ENCODE measurements around the gene HDAC4. TPM values are rescaled to one million over a fixed set of nuclear protein-coding genes. Genes with fewer than 3 reads are reported as not detected.

Gene HDAC4
- total RNA-seq, 5 donors from 2014 or later (not counting 1 experiment from before 2014, with no cell fraction given) = 44.8 to 80.2 (median 60.9) TPM

- POLR2A ChIA-PET = no interaction called here
- H3K36me3 ChIP-seq (ENCODE audit: control insufficient read depth in 2 of 2, extremely low read depth in 1 of 2, insufficient read depth in 1 of 2, low read length in 1 of 2) = peaks cover 30 to 73% of the 10 kb centered on the region in 2 donors
- no peaks in the 10 kb centered on the region for H3K9me3 Mint-ChIP-seq
- H3K4me3 Mint-ChIP-seq = no peak overlapping the region
- no peaks in the 10 kb centered on the region for H3K27me3 ChIP-seq (replicated peaks in 1 of 2; ENCODE audit: control insufficient read depth in 2 of 2, extremely low read depth in 1 of 2, insufficient read depth in 2 of 2, low read length in 1 of 2)
- ATAC-seq (replicated peaks in 1 of 4) (no peak), DNase-seq (no peak)
- H3K27ac ChIP-seq (ENCODE audit: low read length) = no peak overlapping the region
- CTCF ChIA-PET = no interaction called here
- H3K27me3 Mint-ChIP-seq = no peaks in the 10 kb centered on the region
- peaks cover 17% of the 10 kb centered on the region for H3K36me3 Mint-ChIP-seq
- WGBS (ENCODE audit: insufficient coverage) = 93% methylated on average over 12 of the region's 14 CpGs
- H3K4me3 ChIP-seq (ENCODE audit: control insufficient read depth in 1 of 2, extremely low read depth in 1 of 2, low read length in 1 of 2) = no peak overlapping the region
- no peaks in the 10 kb centered on the region for H3K9me3 ChIP-seq
- no peaks in the 10 kb centered on the region for H3K4me1 ChIP-seq (ENCODE audit: control insufficient read depth in 1 of 2, extremely low read depth in 1 of 2, insufficient read depth in 2 of 2, low read length in 2 of 2)
- H3K27ac Mint-ChIP-seq = no peak overlapping the region
- H3K4me1 Mint-ChIP-seq = no peaks in the 10 kb centered on the region
Measured at GRCh38 chr2:239110595-239111048, 290.2 kb downstream of the HDAC4 start.

DNA sequence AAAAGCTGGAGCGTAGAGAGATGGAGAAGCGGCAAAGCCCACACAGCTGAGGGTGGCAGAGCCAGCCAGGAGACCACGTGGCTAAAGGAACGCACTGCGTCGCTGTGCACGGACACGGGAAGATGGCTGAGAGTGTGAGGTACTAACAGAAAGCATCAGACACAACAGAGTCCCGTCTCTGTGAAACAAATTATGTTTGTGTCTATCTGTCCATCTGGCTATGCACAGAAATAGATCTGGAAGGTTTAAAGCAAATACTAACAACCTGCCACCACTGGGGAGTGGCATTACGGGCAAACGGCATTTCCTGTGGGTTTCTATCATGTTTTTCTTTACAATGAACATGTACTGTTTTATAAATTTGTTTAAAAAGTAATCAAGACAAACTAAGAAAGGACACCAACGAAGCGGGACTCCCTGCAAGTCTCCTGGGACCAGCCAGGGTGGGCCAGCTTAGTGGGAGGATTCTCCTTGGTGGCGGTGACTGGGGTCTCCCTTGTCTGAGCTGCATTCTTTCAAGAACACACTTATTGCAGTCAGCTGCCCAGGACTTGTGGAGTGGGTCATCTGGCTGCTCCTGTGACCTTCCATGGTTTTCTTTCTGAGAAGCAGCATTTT is 290.8 kb downstream of the HDAC4 start:
- 91% methylated on average over 4 of the region's 14 CpGs for WGBS (ENCODE audit: insufficient coverage)
- H3K36me3 ChIP-seq (ENCODE audit: control insufficient read depth in 2 of 2, extremely low read depth in 1 of 2, insufficient read depth in 1 of 2, low read length in 1 of 2) = peaks cover 34 to 77% of the 10 kb centered on the region in 2 donors
- H3K27ac ChIP-seq (ENCODE audit: low read length) = no peak overlapping the region
- H3K9me3 ChIP-seq = no peaks in the 10 kb centered on the region
- no peak overlapping the region for H3K27ac Mint-ChIP-seq
- H3K27me3 ChIP-seq (replicated peaks in 1 of 2; ENCODE audit: control insufficient read depth in 2 of 2, extremely low read depth in 1 of 2, insufficient read depth in 2 of 2, low read length in 1 of 2) = no peaks in the 10 kb centered on the region
- POLR2A ChIA-PET = no interaction called here
- ATAC-seq (replicated peaks in 1 of 4) (no peak), DNase-seq (no peak)
- H3K4me1 Mint-ChIP-seq = no peaks in the 10 kb centered on the region
- CTCF ChIA-PET = no interaction called here
- no peaks in the 10 kb centered on the region for H3K4me1 ChIP-seq (ENCODE audit: control insufficient read depth in 1 of 2, extremely low read depth in 1 of 2, insufficient read depth in 2 of 2, low read length in 2 of 2)
- peaks cover 17% of the 10 kb centered on the region for H3K36me3 Mint-ChIP-seq
- H3K9me3 Mint-ChIP-seq = no peaks in the 10 kb centered on the region
- no peaks in the 10 kb centered on the region for H3K27me3 Mint-ChIP-seq
- no peak overlapping the region for H3K4me3 Mint-ChIP-seq
- H3K4me3 ChIP-seq (ENCODE audit: control insufficient read depth in 1 of 2, extremely low read depth in 1 of 2, low read length in 1 of 2) = no peak overlapping the region

- no peaks in the 10 kb centered on the region for H3K27me3 ChIP-seq (replicated peaks in 1 of 2; ENCODE audit: control insufficient read depth in 2 of 2, extremely low read depth in 1 of 2, insufficient read depth in 2 of 2, low read length in 1 of 2)
- CTCF ChIA-PET = no interaction called here
- WGBS (ENCODE audit: insufficient coverage) = 98% methylated on average over 19 of the region's 19 CpGs
- POLR2A ChIA-PET = no interaction called here
- no peak for ATAC-seq (replicated peaks in 1 of 4)
- H3K4me3 Mint-ChIP-seq = no peak overlapping the region
- H3K4me3 ChIP-seq (ENCODE audit: control insufficient read depth in 1 of 2, extremely low read depth in 1 of 2, low read length in 1 of 2) = no peak overlapping the region
- H3K4me1 Mint-ChIP-seq = no peaks in the 10 kb centered on the region
- no peaks in the 10 kb centered on the region for H3K4me1 ChIP-seq (ENCODE audit: control insufficient read depth in 1 of 2, extremely low read depth in 1 of 2, insufficient read depth in 2 of 2, low read length in 2 of 2)
- H3K9me3 Mint-ChIP-seq = no peaks in the 10 kb centered on the region
- no peak overlapping the region for H3K27ac Mint-ChIP-seq
- DNase-seq = no peak
- H3K27me3 Mint-ChIP-seq = no peaks in the 10 kb centered on the region
- peaks cover 17% of the 10 kb centered on the region for H3K36me3 Mint-ChIP-seq
- H3K9me3 ChIP-seq = no peaks in the 10 kb centered on the region
- peaks cover 34 to 78% of the 10 kb centered on the region in 2 donors for H3K36me3 ChIP-seq (ENCODE audit: control insufficient read depth in 2 of 2, extremely low read depth in 1 of 2, insufficient read depth in 1 of 2, low read length in 1 of 2)
- no peak overlapping the region for H3K27ac ChIP-seq (ENCODE audit: low read length)
Measured at GRCh38 chr2:239109041-239109927, 291.5 kb downstream of the HDAC4 start.

- DNase-seq = no peak
- Histone ChIP-seq H3K27ac (ENCODE audit: low read length) (no peak overlapping the region), H3K36me3 (ENCODE audit: control insufficient read depth in 2 of 2, extremely low read depth in 1 of 2, insufficient read depth in 1 of 2, low read length in 1 of 2) (peaks cover 38 to 79% of the 10 kb centered on the region in 2 donors), H3K4me1 (ENCODE audit: control insufficient read depth in 1 of 2, extremely low read depth in 1 of 2, insufficient read depth in 2 of 2, low read length in 2 of 2) (no peaks in the 10 kb centered on the region), H3K9me3 (no peaks in the 10 kb centered on the region), H3K4me3 (ENCODE audit: control insufficient read depth in 1 of 2, extremely low read depth in 1 of 2, low read length in 1 of 2) (no peak overlapping the region), H3K27me3 (replicated peaks in 1 of 2; ENCODE audit: control insufficient read depth in 2 of 2, extremely low read depth in 1 of 2, insufficient read depth in 2 of 2, low read length in 1 of 2) (no peaks in the 10 kb centered on the region)
- H3K9me3 Mint-ChIP-seq = no peaks in the 10 kb centered on the region
- peaks cover 20% of the 10 kb centered on the region for H3K36me3 Mint-ChIP-seq
- no peak overlapping the region for H3K27ac Mint-ChIP-seq
- WGBS (ENCODE audit: insufficient coverage) = 75% methylated on average over 6 of the region's 6 CpGs
- no peak for ATAC-seq (replicated peaks in 1 of 4)
- no peaks in the 10 kb centered on the region for H3K27me3 Mint-ChIP-seq
- POLR2A ChIA-PET = no interaction called here
- no peaks in the 10 kb centered on the region for H3K4me1 Mint-ChIP-seq
- no peak overlapping the region for H3K4me3 Mint-ChIP-seq
- CTCF ChIA-PET = no interaction called here
Measured at GRCh38 chr2:239108459-239108858, 292.4 kb downstream of the HDAC4 start.

DNA sequence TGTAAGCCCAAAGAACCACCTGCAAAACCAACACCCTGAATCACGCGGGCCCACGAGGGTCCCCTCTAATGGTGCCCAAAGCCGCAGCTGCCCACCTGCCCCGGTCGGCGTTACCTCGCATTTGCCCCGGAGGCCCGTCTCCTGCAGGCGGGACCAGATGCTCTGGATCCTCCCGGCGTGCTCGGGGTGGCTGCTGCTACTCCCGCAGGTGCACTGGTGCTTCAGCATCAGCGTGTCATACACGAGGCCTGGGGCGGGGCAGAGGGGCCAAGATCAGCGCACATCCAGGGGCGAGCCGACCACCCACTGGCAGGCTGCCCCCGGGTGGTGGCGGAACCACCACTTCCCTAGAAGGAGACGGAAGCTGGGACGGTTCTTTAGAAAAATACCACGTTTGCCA is 292.9 kb downstream of the HDAC4 start:
- Histone ChIP-seq H3K4me3 (ENCODE audit: control insufficient read depth in 1 of 2, extremely low read depth in 1 of 2, low read length in 1 of 2) (no peak overlapping the region), H3K27ac (ENCODE audit: low read length) (no peak overlapping the region), H3K36me3 (ENCODE audit: control insufficient read depth in 2 of 2, extremely low read depth in 1 of 2, insufficient read depth in 1 of 2, low read length in 1 of 2) (peaks cover 38 to 84% of the 10 kb centered on the region in 2 donors), H3K4me1 (ENCODE audit: control insufficient read depth in 1 of 2, extremely low read depth in 1 of 2, insufficient read depth in 2 of 2, low read length in 2 of 2) (no peaks in the 10 kb centered on the region), H3K27me3 (replicated peaks in 1 of 2; ENCODE audit: control insufficient read depth in 2 of 2, extremely low read depth in 1 of 2, insufficient read depth in 2 of 2, low read length in 1 of 2) (no peaks in the 10 kb centered on the region), H3K9me3 (no peaks in the 10 kb centered on the region)
- Mint-ChIP-seq H3K36me3 (peaks cover 21% of the 10 kb centered on the region), H3K27me3 (no peaks in the 10 kb centered on the region), H3K27ac (no peak overlapping the region), H3K4me3 (no peak overlapping the region), H3K4me1 (no peaks in the 10 kb centered on the region), H3K9me3 (no peaks in the 10 kb centered on the region)
- no peak for ATAC-seq (replicated peaks in 1 of 4)
- ChIA-PET POLR2A (no interaction called here), CTCF (no interaction called here)
- WGBS (ENCODE audit: insufficient coverage) = 95% methylated on average over 26 of the region's 26 CpGs
- DNase-seq = no peak

DNA sequence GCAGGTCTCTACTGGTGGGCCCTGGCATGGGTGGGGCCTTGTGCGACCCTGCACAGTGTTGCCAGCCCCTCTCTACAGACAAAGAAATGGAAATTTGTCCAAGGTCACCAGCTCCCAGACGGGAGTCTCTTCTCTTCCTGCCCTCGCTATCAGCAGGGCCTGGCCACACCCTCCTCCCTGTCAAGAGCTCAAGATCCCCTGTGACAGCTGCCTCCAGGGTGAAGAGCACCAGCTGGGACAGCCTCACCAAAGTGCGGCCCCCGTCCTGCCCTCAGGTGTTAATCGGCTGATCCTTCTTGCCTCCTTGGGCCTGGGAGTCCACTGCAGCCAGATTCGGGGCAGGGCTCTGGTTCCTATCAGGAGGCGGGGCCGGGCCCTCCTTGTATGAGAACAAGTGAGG is 293.9 kb downstream of the HDAC4 start:
- Mint-ChIP-seq H3K27me3 (no peaks in the 10 kb centered on the region), H3K9me3 (no peaks in the 10 kb centered on the region), H3K4me3 (no peak overlapping the region), H3K36me3 (peaks cover 21% of the 10 kb centered on the region), H3K27ac (no peak overlapping the region), H3K4me1 (no peaks in the 10 kb centered on the region)
- 94% methylated on average over 9 of the region's 9 CpGs for WGBS (ENCODE audit: insufficient coverage)
- no peak overlapping the region for H3K27ac ChIP-seq (ENCODE audit: low read length)
- H3K4me3 ChIP-seq (ENCODE audit: control insufficient read depth in 1 of 2, extremely low read depth in 1 of 2, low read length in 1 of 2) = no peak overlapping the region
- POLR2A ChIA-PET = no interaction called here
- H3K4me1 ChIP-seq (ENCODE audit: control insufficient read depth in 1 of 2, extremely low read depth in 1 of 2, insufficient read depth in 2 of 2, low read length in 2 of 2) = no peaks in the 10 kb centered on the region
- H3K9me3 ChIP-seq = no peaks in the 10 kb centered on the region
- ATAC-seq (replicated peaks in 1 of 4) = no peak
- DNase-seq = no peak
- CTCF ChIA-PET = no interaction called here
- H3K36me3 ChIP-seq (ENCODE audit: control insufficient read depth in 2 of 2, extremely low read depth in 1 of 2, insufficient read depth in 1 of 2, low read length in 1 of 2) = peaks cover 41 to 86% of the 10 kb centered on the region in 2 donors
- no peaks in the 10 kb centered on the region for H3K27me3 ChIP-seq (replicated peaks in 1 of 2; ENCODE audit: control insufficient read depth in 2 of 2, extremely low read depth in 1 of 2, insufficient read depth in 2 of 2, low read length in 1 of 2)

All from T-cell (primary cell).